ENCODE measurements around the gene KCNE2.

Gene KCNE2

GRCh38 chr21:34351786-34352241 is 12.0 kb upstream of the KCNE2 start:
- no peaks in the 10 kb centered on the region for H3K36me3 ChIP-seq (ENCODE audit: control insufficient read depth in 1 of 2, insufficient read depth in 2 of 2, low read length in 2 of 2)
- H3K4me3 ChIP-seq (ENCODE audit: low read depth in 1 of 2, low read length in 2 of 2) = no peak overlapping the region
- H3K27me3 ChIP-seq (ENCODE audit: control insufficient read depth in 1 of 2, insufficient read depth in 2 of 2, low read length in 2 of 2) = no peaks in the 10 kb centered on the region
- H3K9me3 ChIP-seq (ENCODE audit: control insufficient read depth in 1 of 2, low read length in 2 of 2) = no peaks in the 10 kb centered on the region
- H3K27ac ChIP-seq (ENCODE audit: low read depth, low read length) = no peak overlapping the region
- no peak overlapping the region for H3K9ac ChIP-seq (ENCODE audit: low read depth in 1 of 2, low read length in 2 of 2)
- no peaks in the 10 kb centered on the region for H3K4me1 ChIP-seq (ENCODE audit: control insufficient read depth in 1 of 2, insufficient read depth in 2 of 2, low read length in 2 of 2)

GRCh38 chr21:34352556-34352955 is 11.2 kb upstream of the KCNE2 start:
- no peak overlapping the region for H3K27ac ChIP-seq (ENCODE audit: low read depth, low read length)
- H3K9me3 ChIP-seq (ENCODE audit: control insufficient read depth in 1 of 2, low read length in 2 of 2) = no peaks in the 10 kb centered on the region
- H3K4me1 ChIP-seq (ENCODE audit: control insufficient read depth in 1 of 2, insufficient read depth in 2 of 2, low read length in 2 of 2) = no peaks in the 10 kb centered on the region
- no peak overlapping the region for H3K9ac ChIP-seq (ENCODE audit: low read depth in 1 of 2, low read length in 2 of 2)
- no peaks in the 10 kb centered on the region for H3K36me3 ChIP-seq (ENCODE audit: control insufficient read depth in 1 of 2, insufficient read depth in 2 of 2, low read length in 2 of 2)
- no peak overlapping the region for H3K4me3 ChIP-seq (ENCODE audit: low read depth in 1 of 2, low read length in 2 of 2)
- H3K27me3 ChIP-seq (ENCODE audit: control insufficient read depth in 1 of 2, insufficient read depth in 2 of 2, low read length in 2 of 2) = peaks cover 3% of the 10 kb centered on the region in 2 donors

DNA sequence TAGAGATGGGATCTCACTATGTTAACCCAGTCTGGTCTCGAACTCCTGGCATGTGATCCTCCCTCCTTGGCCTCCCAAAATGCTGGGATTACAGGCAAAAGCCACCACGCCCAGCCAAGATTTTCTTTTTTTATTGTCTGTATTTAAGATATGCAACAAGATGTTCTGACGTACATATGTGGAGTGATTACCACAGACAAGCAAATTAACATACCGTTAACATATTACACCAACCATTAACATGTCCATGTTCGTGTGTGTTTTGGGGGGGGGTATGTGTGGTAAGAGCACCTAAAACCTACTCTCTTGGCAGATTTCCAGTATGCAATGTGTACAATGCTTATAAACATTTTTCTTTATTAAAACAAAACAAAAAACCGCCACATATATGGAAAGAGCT is 10.6 kb upstream of the KCNE2 start:
- H3K27ac ChIP-seq (ENCODE audit: low read depth, low read length) = no peak overlapping the region
- H3K36me3 ChIP-seq (ENCODE audit: control insufficient read depth in 1 of 2, insufficient read depth in 2 of 2, low read length in 2 of 2) = no peaks in the 10 kb centered on the region
- no peaks in the 10 kb centered on the region for H3K9me3 ChIP-seq (ENCODE audit: control insufficient read depth in 1 of 2, low read length in 2 of 2)
- no peak overlapping the region for H3K9ac ChIP-seq (ENCODE audit: low read depth in 1 of 2, low read length in 2 of 2)
- H3K4me1 ChIP-seq (ENCODE audit: control insufficient read depth in 1 of 2, insufficient read depth in 2 of 2, low read length in 2 of 2) = no peaks in the 10 kb centered on the region
- peaks cover 3 to 5% of the 10 kb centered on the region in 2 donors for H3K27me3 ChIP-seq (ENCODE audit: control insufficient read depth in 1 of 2, insufficient read depth in 2 of 2, low read length in 2 of 2)
- H3K4me3 ChIP-seq (ENCODE audit: low read depth in 1 of 2, low read length in 2 of 2) = no peak overlapping the region

GRCh38 chr21:34354836-34355235 is 9.0 kb upstream of the KCNE2 start:
- Histone ChIP-seq H3K27me3 (ENCODE audit: control insufficient read depth in 1 of 2, insufficient read depth in 2 of 2, low read length in 2 of 2) (peaks cover 3 to 5% of the 10 kb centered on the region in 2 donors), H3K27ac (ENCODE audit: low read depth, low read length) (no peak overlapping the region), H3K9ac (ENCODE audit: low read depth in 1 of 2, low read length in 2 of 2) (no peak overlapping the region), H3K4me3 (ENCODE audit: low read depth in 1 of 2, low read length in 2 of 2) (no peak overlapping the region), H3K9me3 (ENCODE audit: control insufficient read depth in 1 of 2, low read length in 2 of 2) (no peaks in the 10 kb centered on the region), H3K36me3 (ENCODE audit: control insufficient read depth in 1 of 2, insufficient read depth in 2 of 2, low read length in 2 of 2) (no peaks in the 10 kb centered on the region), H3K4me1 (ENCODE audit: control insufficient read depth in 1 of 2, insufficient read depth in 2 of 2, low read length in 2 of 2) (no peaks in the 10 kb centered on the region)

DNA sequence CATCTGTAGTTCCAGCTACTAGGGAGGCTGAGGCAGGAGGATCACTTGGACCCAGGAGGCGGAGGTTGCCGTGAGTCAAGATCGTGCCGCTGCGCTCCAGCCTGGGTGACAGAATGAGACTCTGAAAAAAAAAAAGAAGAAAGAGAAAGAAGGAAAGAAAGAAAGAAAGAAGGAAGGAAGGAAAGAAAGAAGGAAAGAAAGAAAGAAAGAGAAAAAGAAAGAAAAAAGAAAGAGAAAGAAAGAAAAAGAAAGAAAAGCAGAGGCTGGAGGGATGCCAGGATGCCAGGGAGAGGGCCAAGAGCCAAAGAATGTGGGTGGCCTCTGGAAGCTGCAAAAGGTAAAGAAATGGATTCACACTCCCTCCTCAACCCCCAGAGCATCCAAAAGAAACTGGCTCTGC is 8.2 kb upstream of the KCNE2 start:
- Histone ChIP-seq H3K4me3 (ENCODE audit: low read depth in 1 of 2, low read length in 2 of 2) (no peak overlapping the region), H3K27me3 (ENCODE audit: control insufficient read depth in 1 of 2, insufficient read depth in 2 of 2, low read length in 2 of 2) (peaks cover 3 to 5% of the 10 kb centered on the region in 2 donors), H3K36me3 (ENCODE audit: control insufficient read depth in 1 of 2, insufficient read depth in 2 of 2, low read length in 2 of 2) (no peaks in the 10 kb centered on the region), H3K4me1 (ENCODE audit: control insufficient read depth in 1 of 2, insufficient read depth in 2 of 2, low read length in 2 of 2) (no peaks in the 10 kb centered on the region), H3K9me3 (ENCODE audit: control insufficient read depth in 1 of 2, low read length in 2 of 2) (no peaks in the 10 kb centered on the region), H3K9ac (ENCODE audit: low read depth in 1 of 2, low read length in 2 of 2) (no peak overlapping the region), H3K27ac (ENCODE audit: low read depth, low read length) (no peak overlapping the region)

GRCh38 chr21:34357889-34358288 is 5.9 kb upstream of the KCNE2 start:
- H3K9me3 ChIP-seq (ENCODE audit: control insufficient read depth in 1 of 2, low read length in 2 of 2) = no peaks in the 10 kb centered on the region
- H3K4me3 ChIP-seq (ENCODE audit: low read depth in 1 of 2, low read length in 2 of 2) = no peak overlapping the region
- no peak overlapping the region for H3K27ac ChIP-seq (ENCODE audit: low read depth, low read length)
- peaks cover 4 to 6% of the 10 kb centered on the region in 2 donors for H3K4me1 ChIP-seq (ENCODE audit: control insufficient read depth in 1 of 2, insufficient read depth in 2 of 2, low read length in 2 of 2)
- H3K9ac ChIP-seq (ENCODE audit: low read depth in 1 of 2, low read length in 2 of 2) = no peak overlapping the region
- peaks cover 3 to 5% of the 10 kb centered on the region in 2 donors for H3K27me3 ChIP-seq (ENCODE audit: control insufficient read depth in 1 of 2, insufficient read depth in 2 of 2, low read length in 2 of 2)
- no peaks in the 10 kb centered on the region for H3K36me3 ChIP-seq (ENCODE audit: control insufficient read depth in 1 of 2, insufficient read depth in 2 of 2, low read length in 2 of 2)

DNA sequence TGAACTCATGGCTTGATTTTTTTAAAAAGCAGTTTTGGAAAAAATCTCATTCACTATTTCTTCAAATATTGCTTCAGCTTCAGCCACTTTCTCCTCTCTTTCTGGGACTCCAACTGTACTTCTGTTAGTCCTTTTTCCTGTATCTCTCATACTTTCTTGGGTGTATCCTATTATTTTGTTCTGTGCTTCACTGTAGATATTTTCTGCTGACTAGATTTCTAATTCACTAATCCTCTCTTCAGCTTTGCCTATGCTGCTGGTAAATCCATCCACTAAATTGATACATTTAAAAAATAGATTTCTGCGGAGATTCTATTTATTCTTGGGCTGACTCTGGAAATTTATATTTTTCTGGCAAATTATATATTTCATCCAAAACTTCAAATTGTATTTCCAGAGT is 4.9 kb upstream of the KCNE2 start:
- Histone ChIP-seq H3K27ac (ENCODE audit: low read depth, low read length) (no peak overlapping the region), H3K36me3 (ENCODE audit: control insufficient read depth in 1 of 2, insufficient read depth in 2 of 2, low read length in 2 of 2) (no peaks in the 10 kb centered on the region), H3K9me3 (ENCODE audit: control insufficient read depth in 1 of 2, low read length in 2 of 2) (no peaks in the 10 kb centered on the region), H3K4me3 (ENCODE audit: low read depth in 1 of 2, low read length in 2 of 2) (no peak overlapping the region), H3K4me1 (ENCODE audit: control insufficient read depth in 1 of 2, insufficient read depth in 2 of 2, low read length in 2 of 2) (peaks cover 4 to 6% of the 10 kb centered on the region in 2 donors), H3K27me3 (ENCODE audit: control insufficient read depth in 1 of 2, insufficient read depth in 2 of 2, low read length in 2 of 2) (peaks cover 3 to 5% of the 10 kb centered on the region in 2 donors), H3K9ac (ENCODE audit: low read depth in 1 of 2, low read length in 2 of 2) (no peak overlapping the region)

DNA sequence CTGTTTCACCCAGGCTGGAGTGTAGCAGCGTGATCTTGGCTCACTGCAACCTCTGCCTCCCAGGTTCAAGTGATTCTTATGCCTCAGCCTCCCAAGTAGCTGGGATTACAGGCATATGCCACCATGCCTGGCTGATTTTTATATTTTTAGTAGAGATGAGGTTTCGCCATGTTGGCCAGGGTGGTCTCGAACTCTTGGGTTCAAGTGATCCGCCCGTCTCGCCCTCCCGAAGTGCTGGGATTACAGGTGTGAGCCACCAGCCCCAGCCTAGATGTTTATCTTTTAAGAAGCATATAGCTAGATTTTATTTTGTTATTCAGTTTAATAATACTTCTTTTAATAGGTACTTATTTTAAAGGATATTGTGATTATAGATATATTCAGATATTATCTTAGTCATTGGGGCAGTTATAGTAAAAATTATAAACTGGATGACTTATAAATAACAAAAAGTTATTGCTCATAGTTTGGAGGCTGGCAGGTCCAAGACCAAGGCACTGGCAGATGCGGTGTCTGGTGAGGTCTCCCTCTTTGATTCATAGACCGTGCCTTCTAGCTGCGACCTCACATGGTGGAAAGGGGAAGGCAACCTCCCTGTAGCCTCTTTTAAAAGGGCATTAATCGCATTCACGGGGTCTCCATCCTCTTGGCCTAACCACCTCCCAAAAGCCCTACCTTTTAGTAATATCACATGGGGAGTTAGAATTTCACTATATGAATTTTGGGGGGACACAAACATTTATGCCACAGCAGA is 3.1 kb upstream of the KCNE2 start:
- H3K9ac ChIP-seq (ENCODE audit: low read depth in 1 of 2, low read length in 2 of 2) = no peak overlapping the region
- no peak overlapping the region for H3K4me3 ChIP-seq (ENCODE audit: low read depth in 1 of 2, low read length in 2 of 2)
- H3K36me3 ChIP-seq (ENCODE audit: control insufficient read depth in 1 of 2, insufficient read depth in 2 of 2, low read length in 2 of 2) = no peaks in the 10 kb centered on the region
- no peaks in the 10 kb centered on the region for H3K9me3 ChIP-seq (ENCODE audit: control insufficient read depth in 1 of 2, low read length in 2 of 2)
- no peak overlapping the region for H3K27ac ChIP-seq (ENCODE audit: low read depth, low read length)
- H3K4me1 ChIP-seq (ENCODE audit: control insufficient read depth in 1 of 2, insufficient read depth in 2 of 2, low read length in 2 of 2) = peaks cover 4 to 6% of the 10 kb centered on the region in 2 donors
- peaks cover 3 to 5% of the 10 kb centered on the region in 2 donors for H3K27me3 ChIP-seq (ENCODE audit: control insufficient read depth in 1 of 2, insufficient read depth in 2 of 2, low read length in 2 of 2)

GRCh38 chr21:34362136-34362444 is 1.7 kb upstream of the KCNE2 start:
- no peak overlapping the region for H3K4me3 ChIP-seq (ENCODE audit: low read depth in 1 of 2, low read length in 2 of 2)
- H3K9me3 ChIP-seq (ENCODE audit: control insufficient read depth in 1 of 2, low read length in 2 of 2) = no peaks in the 10 kb centered on the region
- H3K9ac ChIP-seq (ENCODE audit: low read depth in 1 of 2, low read length in 2 of 2) = no peak overlapping the region
- peaks cover 4 to 6% of the 10 kb centered on the region in 2 donors for H3K4me1 ChIP-seq (ENCODE audit: control insufficient read depth in 1 of 2, insufficient read depth in 2 of 2, low read length in 2 of 2)
- H3K36me3 ChIP-seq (ENCODE audit: control insufficient read depth in 1 of 2, insufficient read depth in 2 of 2, low read length in 2 of 2) = no peaks in the 10 kb centered on the region
- H3K27me3 ChIP-seq (ENCODE audit: control insufficient read depth in 1 of 2, insufficient read depth in 2 of 2, low read length in 2 of 2) = peaks cover 3 to 5% of the 10 kb centered on the region in 2 donors
- no peak overlapping the region for H3K27ac ChIP-seq (ENCODE audit: low read depth, low read length)

GRCh38 chr21:34362670-34363069 is 1.1 kb upstream of the KCNE2 start:
- H3K9ac ChIP-seq (ENCODE audit: low read depth in 1 of 2, low read length in 2 of 2) = no peak overlapping the region
- H3K9me3 ChIP-seq (ENCODE audit: control insufficient read depth in 1 of 2, low read length in 2 of 2) = no peaks in the 10 kb centered on the region
- H3K4me1 ChIP-seq (ENCODE audit: control insufficient read depth in 1 of 2, insufficient read depth in 2 of 2, low read length in 2 of 2) = peaks cover 4 to 6% of the 10 kb centered on the region in 2 donors
- H3K27ac ChIP-seq (ENCODE audit: low read depth, low read length) = no peak overlapping the region
- H3K4me3 ChIP-seq (ENCODE audit: low read depth in 1 of 2, low read length in 2 of 2) = no peak overlapping the region
- H3K36me3 ChIP-seq (ENCODE audit: control insufficient read depth in 1 of 2, insufficient read depth in 2 of 2, low read length in 2 of 2) = no peaks in the 10 kb centered on the region
- H3K27me3 ChIP-seq (ENCODE audit: control insufficient read depth in 1 of 2, insufficient read depth in 2 of 2, low read length in 2 of 2) = peaks cover 0 to 1% of the 10 kb centered on the region in 2 donors
